ENCODE results near the gene DLG5. TPM values are rescaled to one million over a fixed set of nuclear protein-coding genes. Genes with fewer than 3 reads are reported as not detected.

The DLG5 gene
- total and polyA plus RNA-seq, 2 donors (not counting 1 experiment from before 2014, with no cell fraction given), result 0.51 to 0.54 TPM

DNA sequence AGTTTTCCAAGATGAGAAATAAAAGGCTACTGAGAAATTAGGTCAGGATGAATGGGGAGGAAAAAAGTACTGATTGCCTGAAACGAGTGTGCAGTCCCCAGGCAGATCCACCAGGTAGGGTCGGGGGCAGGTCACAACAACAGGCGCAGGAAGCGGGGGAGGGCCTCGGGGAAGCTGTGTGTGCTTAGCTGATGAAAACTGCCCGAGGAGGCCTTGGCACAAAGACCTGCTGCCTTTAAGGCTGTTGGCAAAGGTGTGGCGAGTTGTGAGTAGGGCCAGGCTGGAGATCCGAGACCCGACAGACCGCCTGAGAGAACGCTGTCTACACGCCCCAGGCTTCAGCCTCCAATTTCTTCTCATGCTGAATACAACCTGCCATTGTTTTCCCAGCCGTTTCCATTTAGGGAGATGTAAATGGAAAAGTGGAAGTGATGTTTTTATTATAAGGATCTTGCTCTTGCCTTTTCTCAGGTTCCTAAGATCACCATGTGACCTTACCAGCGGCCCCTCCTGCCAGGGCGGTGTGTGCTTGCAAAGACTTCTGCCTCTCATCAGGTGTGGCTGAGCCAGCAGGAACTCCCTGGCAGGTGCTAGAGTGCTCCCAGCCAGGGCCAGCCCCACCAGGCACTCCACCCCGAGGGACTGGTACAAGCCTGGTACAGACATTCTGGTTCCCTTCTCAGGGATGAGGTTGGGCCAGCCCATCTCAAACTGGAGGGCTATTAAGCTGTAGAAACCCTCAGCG, 60.8 kb downstream of the DLG5 start:
- H3K4me3 Mint-ChIP-seq, result no peak overlapping the region
- Histone ChIP-seq H3K27ac (ENCODE audit: low read length in 2 of 2) (no peak overlapping the region), H3K36me3 (replicated peaks in 1 of 2; ENCODE audit: control extremely low read depth in 1 of 2, control insufficient read depth in 1 of 2, extremely low read depth in 1 of 2, insufficient read depth in 2 of 2, low read length in 1 of 2) (no peaks in the 10 kb centered on the region), H2AFZ (ENCODE audit: insufficient read depth, low read depth, low read length, poor library complexity, severe bottlenecking) (no peak overlapping the region), H3K79me2 (ENCODE audit: control insufficient read depth, insufficient read depth, low read length) (no peaks in the 10 kb centered on the region), H3K27me3 (replicated peaks in 1 of 4; ENCODE audit: control extremely low read depth in 1 of 4, control insufficient read depth in 3 of 4, insufficient read depth in 4 of 4, low read length in 3 of 4) (peaks cover 0 to 2% (median 0%) of the 10 kb centered on the region in 4 experiments), H3K4me1 (ENCODE audit: control insufficient read depth in 2 of 2, insufficient read depth in 2 of 2, low read length in 2 of 2) (no peaks in the 10 kb centered on the region), H3K4me3 (ENCODE audit: control extremely low read depth in 1 of 5, extremely low read depth in 1 of 5, insufficient read depth in 1 of 5, low read depth in 2 of 5, low read length in 4 of 5) (no peak overlapping the region), H3K9ac (ENCODE audit: low read length) (no peak overlapping the region), H3K4me2 (replicated peaks; ENCODE audit: low read depth, low read length, poor library complexity, severe bottlenecking) (no peak overlapping the region), H3K9me3 (ENCODE audit: control extremely low read depth in 1 of 3, control insufficient read depth in 2 of 3, insufficient read depth in 1 of 3, low read length in 2 of 3) (no peaks in the 10 kb centered on the region), H4K20me1 (ENCODE audit: control insufficient read depth, insufficient read depth, low read length, poor library complexity, severe bottlenecking) (no peaks in the 10 kb centered on the region)
- H3K9me3 Mint-ChIP-seq (ENCODE audit: insufficient read depth), result no peaks in the 10 kb centered on the region
- no peaks in the 10 kb centered on the region for H3K4me1 Mint-ChIP-seq
- CTCF ChIA-PET, result interaction anchor here (2.0 kb wide), 1 partner anchor 19 kb away, joined by 4 read pairs; no protein-coding TSS in a partner anchor
- no peak for DNase-seq
- intact Hi-C loops (cut with micrococcal nuclease), result no loop called here
- H3K27ac Mint-ChIP-seq, result no peak overlapping the region
- H3K27me3 Mint-ChIP-seq, result no peaks in the 10 kb centered on the region
- TF ChIP-seq EZH2 (IDR thresholded peaks at IDR 0.05; ENCODE audit: borderline replicate concordance, insufficient read depth, low read depth, low read length, poor library complexity, severe bottlenecking), result no peak
- TF ChIP-seq, protein P1, sequence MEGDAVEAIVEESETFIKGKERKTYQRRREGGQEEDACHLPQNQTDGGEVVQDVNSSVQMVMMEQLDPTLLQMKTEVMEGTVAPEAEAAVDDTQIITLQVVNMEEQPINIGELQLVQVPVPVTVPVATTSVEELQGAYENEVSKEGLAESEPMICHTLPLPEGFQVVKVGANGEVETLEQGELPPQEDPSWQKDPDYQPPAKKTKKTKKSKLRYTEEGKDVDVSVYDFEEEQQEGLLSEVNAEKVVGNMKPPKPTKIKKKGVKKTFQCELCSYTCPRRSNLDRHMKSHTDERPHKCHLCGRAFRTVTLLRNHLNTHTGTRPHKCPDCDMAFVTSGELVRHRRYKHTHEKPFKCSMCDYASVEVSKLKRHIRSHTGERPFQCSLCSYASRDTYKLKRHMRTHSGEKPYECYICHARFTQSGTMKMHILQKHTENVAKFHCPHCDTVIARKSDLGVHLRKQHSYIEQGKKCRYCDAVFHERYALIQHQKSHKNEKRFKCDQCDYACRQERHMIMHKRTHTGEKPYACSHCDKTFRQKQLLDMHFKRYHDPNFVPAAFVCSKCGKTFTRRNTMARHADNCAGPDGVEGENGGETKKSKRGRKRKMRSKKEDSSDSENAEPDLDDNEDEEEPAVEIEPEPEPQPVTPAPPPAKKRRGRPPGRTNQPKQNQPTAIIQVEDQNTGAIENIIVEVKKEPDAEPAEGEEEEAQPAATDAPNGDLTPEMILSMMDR (IDR thresholded peaks at IDR 0.05), result no peak
- POLR2A ChIA-PET, result no interaction called here
- ATAC-seq (ENCODE audit: low read depth), result no peak
- 72% methylated on average over 11 of the region's 17 CpGs for WGBS (ENCODE audit: insufficient coverage)

DNA sequence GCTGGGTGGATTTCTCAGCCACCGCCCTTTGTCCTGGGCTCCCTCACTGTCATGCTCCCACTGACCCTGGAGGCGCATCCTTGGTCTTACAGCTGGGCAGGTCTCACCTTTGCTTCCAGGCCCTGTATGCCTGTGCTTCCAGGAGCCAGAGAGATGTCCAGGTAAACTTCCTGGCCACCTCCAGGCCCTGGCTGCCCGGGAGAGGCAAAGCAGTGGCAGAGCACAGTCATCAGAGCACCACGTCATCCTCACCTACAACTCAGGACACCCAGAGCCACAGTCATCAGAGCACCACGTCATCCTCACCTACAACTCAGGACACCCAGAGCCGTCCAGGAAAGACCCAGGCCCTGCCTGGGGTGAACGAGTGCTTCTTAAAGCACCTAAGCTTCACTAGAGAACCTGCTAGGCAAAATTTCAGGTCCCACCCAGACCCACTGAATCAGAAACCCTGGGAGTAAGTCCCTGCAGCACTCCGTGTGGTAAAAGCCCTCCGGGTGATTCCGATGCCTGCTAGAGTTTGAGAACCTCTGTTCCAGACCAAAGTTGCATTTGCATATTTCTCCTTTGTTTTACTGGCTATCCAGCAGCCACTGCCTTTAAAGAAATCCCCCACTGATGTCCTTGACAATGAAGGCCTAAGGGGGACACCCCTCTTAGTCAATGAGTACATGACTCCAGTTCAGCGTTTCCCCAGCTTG, 62.3 kb downstream of the DLG5 start:
- H3K27me3 Mint-ChIP-seq, result no peaks in the 10 kb centered on the region
- H3K79me2 ChIP-seq (ENCODE audit: control insufficient read depth, insufficient read depth, low read length), result no peaks in the 10 kb centered on the region
- ATAC-seq (ENCODE audit: low read depth), result no peak

More for the DNA sequence above, 62.3 kb downstream of the DLG5 start:
- no peak for DNase-seq
- ChIA-PET POLR2A (no interaction called here), CTCF (interaction anchor here (2.0 kb wide), 1 partner anchor 17 kb away, joined by 4 read pairs; no protein-coding TSS in a partner anchor)
- H3K4me3 ChIP-seq (ENCODE audit: control extremely low read depth in 1 of 5, extremely low read depth in 1 of 5, insufficient read depth in 1 of 5, low read depth in 2 of 5, low read length in 4 of 5), result no peak overlapping the region
- H3K9me3 ChIP-seq (ENCODE audit: control extremely low read depth in 1 of 3, control insufficient read depth in 2 of 3, insufficient read depth in 1 of 3, low read length in 2 of 3), result no peaks in the 10 kb centered on the region
- no peaks in the 10 kb centered on the region for H3K4me1 Mint-ChIP-seq
- 93% methylated on average over 11 of the region's 11 CpGs for WGBS (ENCODE audit: insufficient coverage)
- TF ChIP-seq, protein P1 (IDR thresholded peaks at IDR 0.05), result no peak
- no peak for TF ChIP-seq EZH2 (IDR thresholded peaks at IDR 0.05; ENCODE audit: borderline replicate concordance, insufficient read depth, low read depth, low read length, poor library complexity, severe bottlenecking)
- no peak overlapping the region for H3K4me2 ChIP-seq (replicated peaks; ENCODE audit: low read depth, low read length, poor library complexity, severe bottlenecking)
- peaks cover 0 to 2% (median 0%) of the 10 kb centered on the region in 4 experiments for H3K27me3 ChIP-seq (replicated peaks in 1 of 4; ENCODE audit: control extremely low read depth in 1 of 4, control insufficient read depth in 3 of 4, insufficient read depth in 4 of 4, low read length in 3 of 4)
- intact Hi-C loops (cut with micrococcal nuclease), result no loop called here
- H3K9ac ChIP-seq (ENCODE audit: low read length), result no peak overlapping the region
- no peak overlapping the region for H3K27ac ChIP-seq (ENCODE audit: low read length in 2 of 2)
- no peak overlapping the region for H3K4me3 Mint-ChIP-seq
- no peaks in the 10 kb centered on the region for H4K20me1 ChIP-seq (ENCODE audit: control insufficient read depth, insufficient read depth, low read length, poor library complexity, severe bottlenecking)
- H3K27ac Mint-ChIP-seq, result no peak overlapping the region
- H3K36me3 ChIP-seq (replicated peaks in 1 of 2; ENCODE audit: control extremely low read depth in 1 of 2, control insufficient read depth in 1 of 2, extremely low read depth in 1 of 2, insufficient read depth in 2 of 2, low read length in 1 of 2), result no peaks in the 10 kb centered on the region
- H3K9me3 Mint-ChIP-seq (ENCODE audit: insufficient read depth), result no peaks in the 10 kb centered on the region
- no peaks in the 10 kb centered on the region for H3K4me1 ChIP-seq (ENCODE audit: control insufficient read depth in 2 of 2, insufficient read depth in 2 of 2, low read length in 2 of 2)
- no peak overlapping the region for H2AFZ ChIP-seq (ENCODE audit: insufficient read depth, low read depth, low read length, poor library complexity, severe bottlenecking)
